CD14-positive monocyte (primary cell): ENCODE data around the gene SLC22A16. TPM values are rescaled to one million over a fixed set of nuclear protein-coding genes. Genes with fewer than 3 reads are reported as not detected.
"Not testable (repeated sequence)": the region's sequence is repeated elsewhere in the genome, so short reads cannot be mapped to it uniquely, and the experiment has no call there.

Experiments used
- DNase-seq, 3 donors: peaks; one replicate each; pipeline ENCODE4 v3.0.0-alpha.2; 2011 to 2022
- H2AFZ ChIP-seq: 2 replicates; pipeline ENCODE4 v1.6.0; 2012; ENCODE audit warnings: mild to moderate bottlenecking, low read depth, low read length, inconsistent platforms; ENCODE audit not compliant: insufficient read depth, poor library complexity, severe bottlenecking
- H3K27ac ChIP-seq, 2 donors: 1 replicate in 1 of 2; 2 replicates in 1 of 2; pipeline ENCODE4 v1.5.1; 2012 to 2013; ENCODE audit warnings: low read length in 2 of 2, control low read depth in 1 of 2, inconsistent platforms in 1 of 2, low read depth in 1 of 2, mild to moderate bottlenecking in 1 of 2
- H3K27me3 ChIP-seq, 2 donors: one replicate each; pipeline versions ENCODE4 v1.6.0 to v1.6.1; 2011 to 2013; ENCODE audit warnings: low read length in 2 of 2; ENCODE audit not compliant: control insufficient read depth in 2 of 2, insufficient read depth in 2 of 2
- H3K36me3 ChIP-seq, 2 donors: replicated peaks in 1 of 2; 1 replicate in 1 of 2; 2 replicates in 1 of 2; pipeline versions ENCODE4 v1.5.1 to v1.6.1; 2012 to 2013; ENCODE audit warnings: low read length in 2 of 2, control low read depth in 1 of 2, inconsistent platforms in 1 of 2, mild to moderate bottlenecking in 1 of 2; ENCODE audit not compliant: insufficient read depth in 2 of 2, control insufficient read depth in 1 of 2
- H3K4me1 ChIP-seq, 2 donors: 1 replicate in 1 of 2; 2 replicates in 1 of 2; pipeline versions ENCODE4 v1.5.1 to v1.6.1; 2012 to 2013; ENCODE audit warnings: low read length in 2 of 2, control low read depth in 1 of 2, inconsistent platforms in 1 of 2, mild to moderate bottlenecking in 1 of 2, moderate library complexity in 1 of 2; ENCODE audit not compliant: insufficient read depth in 2 of 2, control insufficient read depth in 1 of 2
- H3K4me2 ChIP-seq: replicated peaks from 2 replicates; pipeline ENCODE3; 2012; ENCODE audit warnings: low read length, moderate library complexity, mild to moderate bottlenecking; ENCODE audit not compliant: poor library complexity, severe bottlenecking; ENCODE audit errors: extremely low read depth
- H3K4me3 ChIP-seq, 3 experiments: fragments of 200-600 bp in 1 of 3; sonication (generic) in 1 of 3; replicated peaks in 1 of 3; 1 replicate in 2 of 3; 2 replicates in 1 of 3; pipeline ENCODE4 v1.5.1; 2011 to 2013; ENCODE audit warnings: low read length in 3 of 3, mild to moderate bottlenecking in 3 of 3, control low read depth in 2 of 3, low read depth in 2 of 3, inconsistent platforms in 1 of 3, moderate library complexity in 1 of 3
- H3K79me2 ChIP-seq: 2 replicates; pipeline ENCODE4 v1.6.0; 2012; ENCODE audit warnings: mild to moderate bottlenecking, control low read depth, inconsistent platforms, low read length, moderate library complexity; ENCODE audit not compliant: insufficient read depth
- H3K9ac ChIP-seq: 2 replicates; pipeline ENCODE4 v1.6.0; 2017; ENCODE audit warnings: low read length, mild to moderate bottlenecking; ENCODE audit not compliant: insufficient read depth, poor library complexity, severe bottlenecking
- H3K9me3 ChIP-seq, 2 donors: replicated peaks in 1 of 2; 1 replicate in 1 of 2; 2 replicates in 1 of 2; pipeline versions ENCODE4 v1.5.1 to v1.6.1; 2012 to 2013; ENCODE audit warnings: low read length in 2 of 2, control low read depth in 1 of 2; ENCODE audit not compliant: control insufficient read depth in 1 of 2, insufficient read depth in 1 of 2
- H4K20me1 ChIP-seq: 2 replicates; pipeline ENCODE4 v1.6.0; 2012; ENCODE audit warnings: mild to moderate bottlenecking, low read length, control low read depth, moderate library complexity; ENCODE audit not compliant: insufficient read depth
- H3K27ac Mint-ChIP-seq, 7 donors: one replicate each; pipeline ENCODE4 v1.8.0; 2020; ENCODE audit warnings: mild to moderate bottlenecking in 7 of 7, mixed read lengths in 7 of 7, moderate library complexity in 6 of 7, inconsistent platforms in 2 of 7
- H3K27me3 Mint-ChIP-seq, 3 donors: one replicate each; pipeline ENCODE4 v1.8.0; 2021 to 2022; ENCODE audit warnings: low read depth in 3 of 3, mild to moderate bottlenecking in 3 of 3, mixed read lengths in 3 of 3, moderate library complexity in 3 of 3, inconsistent platforms in 1 of 3
- H3K36me3 Mint-ChIP-seq, 2 donors: one replicate each; pipeline ENCODE4 v1.8.0; 2020; ENCODE audit warnings: mixed read lengths in 2 of 2, inconsistent platforms in 1 of 2, mild to moderate bottlenecking in 1 of 2
- H3K4me1 Mint-ChIP-seq: one replicate; pipeline ENCODE4 v1.8.0; 2020; ENCODE audit warnings: mild to moderate bottlenecking, mixed read lengths
- H3K4me3 Mint-ChIP-seq, 2 donors: one replicate each; pipeline ENCODE4 v1.8.0; 2020; ENCODE audit warnings: mild to moderate bottlenecking in 2 of 2, mixed read lengths in 2 of 2, moderate library complexity in 1 of 2
- H3K9me3 Mint-ChIP-seq, 7 donors: one replicate each; pipeline ENCODE4 v1.8.0; 2020 to 2022; ENCODE audit warnings: mixed read lengths in 7 of 7, mild to moderate bottlenecking in 6 of 7, moderate library complexity in 6 of 7, inconsistent platforms in 2 of 7
- intact Hi-C, 2 donors: fragments of 100-400 bp; cut with micrococcal nuclease; formaldehyde crosslinking; loops; one replicate each; pipeline versions ENCODE4 v1.15.0 to v1.15.1; 2023
- polyA plus RNA-seq, 3 donors: library from polyadenylated mRNA; depleted of rRNA in 1 of 3; unstranded in 2 of 3; stranded (reverse) in 1 of 3; fragments of 300-500 nt in 2 of 3; fragments of >200 nt in 1 of 3; fragmentation: Illumina TruSeq in 2 of 3; gene quantifications; 1 replicate in 2 of 3; 2 replicates in 1 of 3; pipeline ENCODE4 v1.2.3, GENCODE V29; 2012 to 2021
- TF ChIP-seq, protein P1 (sequence below): fragments of 200-600 bp; IDR thresholded peaks from one replicate; pipeline ENCODE4 v1.8.0; 2022; ENCODE audit warnings: antibody characterized with exemption, mild to moderate bottlenecking

The SLC22A16 gene
- polyA plus RNA-seq, 3 donors, result 1.8 to 15.6 (median 4.0) TPM

DNA sequence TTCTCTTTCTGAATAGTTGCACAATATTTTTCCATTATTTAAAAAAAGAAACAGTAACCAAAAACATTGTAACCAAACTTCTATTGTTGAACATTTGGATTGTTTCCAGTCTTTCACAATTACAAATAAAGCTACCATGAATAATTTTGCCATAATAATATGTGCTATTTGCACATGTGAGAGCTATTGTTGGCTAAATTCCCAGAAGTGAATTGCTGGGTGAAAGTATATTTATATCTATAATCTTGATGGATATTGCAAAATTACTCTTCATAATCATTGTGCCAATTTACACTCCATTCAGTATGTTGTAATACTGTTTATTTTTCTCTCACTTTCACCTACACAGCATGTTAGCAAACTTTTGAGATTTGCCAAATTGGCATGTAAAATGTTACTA is 36.6 kb upstream of the SLC22A16 start:
- peaks cover 25 to 29% of the 10 kb centered on the region in 2 donors for H3K4me1 ChIP-seq
- no peak overlapping the region for H2AFZ ChIP-seq
- Mint-ChIP-seq H3K27ac (peak overlapping the region in 1 of 7 donors; percentile 49), H3K4me1 (peaks cover 38% of the 10 kb centered on the region), H3K4me3 (no peak overlapping the region), H3K27me3 (peaks cover 2 to 9% (median 4%) of the 10 kb centered on the region in 3 donors), H3K9me3 (peaks cover 1 to 8% (median 4%) of the 10 kb centered on the region in 7 donors), H3K36me3 (peaks cover 0 to 1% of the 10 kb centered on the region in 2 donors)
- intact Hi-C loops, result no loop called here
- TF ChIP-seq, protein P1, sequence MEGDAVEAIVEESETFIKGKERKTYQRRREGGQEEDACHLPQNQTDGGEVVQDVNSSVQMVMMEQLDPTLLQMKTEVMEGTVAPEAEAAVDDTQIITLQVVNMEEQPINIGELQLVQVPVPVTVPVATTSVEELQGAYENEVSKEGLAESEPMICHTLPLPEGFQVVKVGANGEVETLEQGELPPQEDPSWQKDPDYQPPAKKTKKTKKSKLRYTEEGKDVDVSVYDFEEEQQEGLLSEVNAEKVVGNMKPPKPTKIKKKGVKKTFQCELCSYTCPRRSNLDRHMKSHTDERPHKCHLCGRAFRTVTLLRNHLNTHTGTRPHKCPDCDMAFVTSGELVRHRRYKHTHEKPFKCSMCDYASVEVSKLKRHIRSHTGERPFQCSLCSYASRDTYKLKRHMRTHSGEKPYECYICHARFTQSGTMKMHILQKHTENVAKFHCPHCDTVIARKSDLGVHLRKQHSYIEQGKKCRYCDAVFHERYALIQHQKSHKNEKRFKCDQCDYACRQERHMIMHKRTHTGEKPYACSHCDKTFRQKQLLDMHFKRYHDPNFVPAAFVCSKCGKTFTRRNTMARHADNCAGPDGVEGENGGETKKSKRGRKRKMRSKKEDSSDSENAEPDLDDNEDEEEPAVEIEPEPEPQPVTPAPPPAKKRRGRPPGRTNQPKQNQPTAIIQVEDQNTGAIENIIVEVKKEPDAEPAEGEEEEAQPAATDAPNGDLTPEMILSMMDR, result no peak
- H3K9me3 ChIP-seq, result no peaks in the 10 kb centered on the region
- no peak overlapping the region for H3K9ac ChIP-seq
- H3K36me3 ChIP-seq, result no peaks in the 10 kb centered on the region
- DNase-seq, result no peak
- H3K4me2 ChIP-seq, result no peak overlapping the region
- H3K27me3 ChIP-seq, result no peaks in the 10 kb centered on the region
- H3K4me3 ChIP-seq, result no peak overlapping the region
- no peaks in the 10 kb centered on the region for H4K20me1 ChIP-seq
- no peaks in the 10 kb centered on the region for H3K79me2 ChIP-seq
- H3K27ac ChIP-seq, result no peak overlapping the region

DNA sequence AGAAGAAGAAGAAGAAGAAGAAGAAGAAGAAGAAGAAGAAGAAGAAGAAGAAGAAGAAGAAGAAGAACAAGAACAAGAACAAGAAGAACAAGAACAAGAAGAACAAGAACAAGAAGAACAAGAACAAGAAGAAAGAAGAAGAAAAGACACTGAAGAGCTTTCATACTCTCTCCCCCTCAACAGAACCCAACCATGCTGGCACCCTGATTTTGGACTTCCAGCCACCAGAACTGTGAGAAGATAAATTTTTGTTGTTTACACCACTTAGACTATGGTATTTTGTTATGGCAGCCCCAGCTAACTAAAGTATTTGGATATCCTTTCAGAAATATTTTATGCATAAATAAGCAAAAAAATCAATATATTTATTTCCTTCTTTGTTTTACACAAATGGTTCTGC is 36.1 kb upstream of the SLC22A16 start:
- H3K4me3 Mint-ChIP-seq, result peak overlapping the region in 1 of 2 donors; percentile 2
- H3K9me3 ChIP-seq, H3K36me3 ChIP-seq, H3K27me3 ChIP-seq, H3K27me3 Mint-ChIP-seq, H3K4me2 ChIP-seq, H3K9ac ChIP-seq, DNase-seq, H3K9me3 Mint-ChIP-seq, H2AFZ ChIP-seq, H3K27ac ChIP-seq, intact Hi-C loops, H3K79me2 ChIP-seq, H4K20me1 ChIP-seq, H3K36me3 Mint-ChIP-seq, H3K4me3 ChIP-seq: not testable (repeated sequence)
- peaks cover 38% of the 10 kb centered on the region for H3K4me1 Mint-ChIP-seq
- H3K27ac Mint-ChIP-seq, result peak overlapping the region in 5 of 7 donors; percentile 49 to 68 (median 67)
- H3K4me1 ChIP-seq, result peaks cover 25 to 29% of the 10 kb centered on the region in 2 donors
